ENCODE data around the gene C3orf20.

Gene C3orf20

GRCh38 chr3:14717307-14717706 lies 42.4 kb downstream of the C3orf20 start:
- Histone ChIP-seq H3K79me2 (ENCODE audit: insufficient read depth, low read length) (no peaks in the 10 kb centered on the region), H3K4me1 (ENCODE audit: insufficient read depth, low read length, severe bottlenecking) (peaks cover 51% of the 10 kb centered on the region), H3K27me3 (ENCODE audit: insufficient read depth, low read length) (no peaks in the 10 kb centered on the region), H3K27ac (ENCODE audit: low read depth, low read length, poor library complexity, severe bottlenecking) (peak overlapping the region; percentile 78), H2AFZ (ENCODE audit: low read length) (no peak overlapping the region), H3K9me3 (ENCODE audit: low read length) (no peaks in the 10 kb centered on the region), H4K20me1 (ENCODE audit: insufficient read depth, low read length) (no peaks in the 10 kb centered on the region), H3K9ac (ENCODE audit: low read length) (no peak overlapping the region; the same call in 1 of the 2 replicates), H3F3A (ENCODE audit: insufficient read depth, low read length) (no peaks in the 10 kb centered on the region), H3K9me2 (ENCODE audit: low read depth, low read length) (no peaks in the 10 kb centered on the region), H3K36me3 (ENCODE audit: insufficient read depth, low read length) (peaks cover 41% of the 10 kb centered on the region), H3K4me3 (ENCODE audit: low read depth, low read length, poor library complexity, severe bottlenecking) (no peak overlapping the region), H3K4me2 (ENCODE audit: low read length) (no peak overlapping the region)
- TF ChIP-seq EZH2 (IDR thresholded peaks at IDR 0.05; ENCODE audit: borderline replicate concordance, low read length) (no peak), CTCF (IDR thresholded peaks at IDR 0.05; ENCODE audit: low read length) (peak; percentile 10; the same call in 1 of the 2 replicates)

- H3K9me2 ChIP-seq (ENCODE audit: low read depth, low read length): no peaks in the 10 kb centered on the region
- no peaks in the 10 kb centered on the region for H4K20me1 ChIP-seq (ENCODE audit: insufficient read depth, low read length)
- H3K36me3 ChIP-seq (ENCODE audit: insufficient read depth, low read length): peaks cover 42% of the 10 kb centered on the region
- no peaks in the 10 kb centered on the region for H3F3A ChIP-seq (ENCODE audit: insufficient read depth, low read length)
- no peaks in the 10 kb centered on the region for H3K27me3 ChIP-seq (ENCODE audit: insufficient read depth, low read length)
- no peaks in the 10 kb centered on the region for H3K9me3 ChIP-seq (ENCODE audit: low read length)
- TF ChIP-seq EZH2 (IDR thresholded peaks at IDR 0.05; ENCODE audit: borderline replicate concordance, low read length) (no peak), CTCF (IDR thresholded peaks at IDR 0.05; ENCODE audit: low read length) (no peak)
- H3K27ac ChIP-seq (ENCODE audit: low read depth, low read length, poor library complexity, severe bottlenecking): peak overlapping the region; percentile 78
- peak overlapping the region; percentile 15 for H3K4me3 ChIP-seq (ENCODE audit: low read depth, low read length, poor library complexity, severe bottlenecking)
- H3K4me2 ChIP-seq (ENCODE audit: low read length): peak overlapping the region; percentile 44; the same call in 1 of the 2 replicates
- no peaks in the 10 kb centered on the region for H3K79me2 ChIP-seq (ENCODE audit: insufficient read depth, low read length)
- peaks cover 51% of the 10 kb centered on the region for H3K4me1 ChIP-seq (ENCODE audit: insufficient read depth, low read length, severe bottlenecking)
- no peak overlapping the region; the same call in 1 of the 2 replicates for H2AFZ ChIP-seq (ENCODE audit: low read length)
- H3K9ac ChIP-seq (ENCODE audit: low read length): peak overlapping the region; percentile 43; the same call in 1 of the 2 replicates
Observed at GRCh38 chr3:14718539-14718938, 43.6 kb downstream of the C3orf20 start.

- Histone ChIP-seq H4K20me1 (ENCODE audit: insufficient read depth, low read length) (no peaks in the 10 kb centered on the region), H3K4me1 (ENCODE audit: insufficient read depth, low read length, severe bottlenecking) (peaks cover 51% of the 10 kb centered on the region), H3K79me2 (ENCODE audit: insufficient read depth, low read length) (no peaks in the 10 kb centered on the region), H3K27me3 (ENCODE audit: insufficient read depth, low read length) (no peaks in the 10 kb centered on the region), H3K9ac (ENCODE audit: low read length) (no peak overlapping the region; the same call in 1 of the 2 replicates), H3K9me3 (ENCODE audit: low read length) (no peaks in the 10 kb centered on the region), H3K9me2 (ENCODE audit: low read depth, low read length) (no peaks in the 10 kb centered on the region), H3K4me2 (ENCODE audit: low read length) (peak overlapping the region; percentile 44; the same call in 1 of the 2 replicates), H3K27ac (ENCODE audit: low read depth, low read length, poor library complexity, severe bottlenecking) (peak overlapping the region; percentile 78), H2AFZ (ENCODE audit: low read length) (no peak overlapping the region), H3F3A (ENCODE audit: insufficient read depth, low read length) (no peaks in the 10 kb centered on the region), H3K36me3 (ENCODE audit: insufficient read depth, low read length) (peaks cover 37% of the 10 kb centered on the region), H3K4me3 (ENCODE audit: low read depth, low read length, poor library complexity, severe bottlenecking) (peak overlapping the region; percentile 15)
- TF ChIP-seq CTCF (IDR thresholded peaks at IDR 0.05; ENCODE audit: low read length) (no peak), EZH2 (IDR thresholded peaks at IDR 0.05; ENCODE audit: borderline replicate concordance, low read length) (no peak)
Observed at GRCh38 chr3:14719006-14719405, 44.1 kb downstream of the C3orf20 start.

All from OCI-LY1 (cell line).